ENCODE measurements around the gene SETBP1. TPM values are rescaled to one million over a fixed set of nuclear protein-coding genes. Genes with fewer than 3 reads are reported as not detected.

The SETBP1 gene
- total RNA-seq, 2 experiments from 2014 or later: 25.2 to 30.3 TPM

DNA sequence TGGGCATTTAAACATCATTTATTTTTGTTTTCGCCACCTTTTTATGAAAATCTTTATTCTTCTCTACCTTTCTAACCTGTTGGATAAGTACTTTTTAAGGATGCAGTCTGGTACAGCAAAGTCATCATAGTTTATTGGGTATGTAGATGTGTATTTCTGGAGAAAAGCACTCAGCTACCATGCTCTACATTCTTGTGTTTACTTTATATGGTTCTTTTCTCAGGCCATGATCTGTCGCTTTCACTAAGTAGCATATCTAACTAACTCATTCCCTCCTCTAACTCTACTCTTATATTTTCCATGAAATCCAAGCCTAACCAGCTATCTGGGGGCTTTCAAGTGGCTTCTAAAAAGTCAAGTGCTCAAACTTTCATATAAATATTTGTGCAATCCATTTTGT lies 25.3 kb upstream of the SETBP1 start:
- ATAC-seq (no peak), DNase-seq (no peak)
- no peaks in the 10 kb centered on the region for H3K9me3 Mint-ChIP-seq (ENCODE audit: low read depth)
- CTCF ChIA-PET: no interaction called here
- peaks cover 34% of the 10 kb centered on the region for H3K27me3 Mint-ChIP-seq
- no peaks in the 10 kb centered on the region for H3K4me1 Mint-ChIP-seq
- H3K4me3 Mint-ChIP-seq: no peak overlapping the region
- no peaks in the 10 kb centered on the region for H3K36me3 Mint-ChIP-seq
- no peak overlapping the region for H3K27ac Mint-ChIP-seq

DNA sequence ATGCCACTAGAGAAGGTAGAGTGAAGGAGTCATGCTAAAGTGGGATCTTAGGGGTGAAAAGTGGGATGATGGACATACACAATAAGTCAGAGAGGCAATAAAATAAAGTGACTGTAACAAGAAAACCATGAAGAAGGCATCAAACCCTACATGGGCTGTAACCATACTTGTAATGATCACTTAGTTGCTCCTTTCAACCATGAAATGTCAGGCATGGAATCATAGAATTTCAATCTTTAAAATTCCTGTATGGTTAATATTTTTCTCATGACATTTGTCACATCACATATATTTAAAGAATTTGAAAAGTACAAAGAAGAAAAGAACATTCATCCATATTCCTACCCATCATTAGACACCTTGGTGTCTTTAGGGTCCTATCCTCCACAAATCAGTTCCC lies 20.9 kb upstream of the SETBP1 start:
- H3K27me3 Mint-ChIP-seq: peaks cover 32% of the 10 kb centered on the region
- no peaks in the 10 kb centered on the region for H3K36me3 Mint-ChIP-seq
- no peaks in the 10 kb centered on the region for H3K9me3 Mint-ChIP-seq (ENCODE audit: low read depth)
- CTCF ChIA-PET: no interaction called here
- H3K4me1 Mint-ChIP-seq: no peaks in the 10 kb centered on the region
- no peak overlapping the region for H3K27ac Mint-ChIP-seq
- ATAC-seq: no peak
- DNase-seq: no peak
- no peak overlapping the region for H3K4me3 Mint-ChIP-seq

DNA sequence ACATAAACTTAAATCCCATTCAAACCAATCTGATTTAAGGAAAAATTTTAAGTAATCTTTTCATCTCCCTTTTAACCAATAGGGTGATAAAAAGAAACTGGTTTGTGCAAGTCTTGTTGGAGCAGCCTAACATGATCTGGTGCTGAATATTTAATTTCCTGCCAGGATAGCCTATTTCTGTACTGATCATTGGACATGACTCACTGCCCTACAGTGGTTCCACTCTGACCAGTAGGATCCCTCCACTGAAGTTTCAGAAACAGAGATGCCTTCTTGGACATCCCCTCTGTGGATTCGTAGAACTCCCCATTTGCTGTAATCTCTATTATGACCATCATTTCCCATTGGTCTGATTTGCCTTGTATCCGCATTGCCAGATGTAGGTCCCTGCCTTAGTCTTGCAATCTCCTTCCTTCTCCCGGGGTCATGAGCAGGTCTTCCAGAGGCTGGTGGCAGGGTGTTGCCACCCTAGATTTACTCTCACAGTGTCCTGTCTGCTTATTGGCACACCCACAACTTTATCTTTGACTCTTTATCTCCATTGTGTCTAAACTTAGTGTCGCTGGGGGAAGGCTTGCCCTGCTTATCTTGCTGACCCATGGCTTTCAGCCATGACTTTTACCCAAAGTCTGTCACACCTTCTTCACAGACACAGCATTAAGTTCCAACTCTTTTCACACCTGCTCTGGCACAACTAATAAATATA lies 12.3 kb upstream of the SETBP1 start:
- Mint-ChIP-seq H3K9me3 (ENCODE audit: low read depth) (no peaks in the 10 kb centered on the region), H3K27ac (no peak overlapping the region), H3K4me1 (no peaks in the 10 kb centered on the region), H3K4me3 (no peak overlapping the region), H3K36me3 (no peaks in the 10 kb centered on the region), H3K27me3 (peaks cover 38% of the 10 kb centered on the region)
- CTCF ChIA-PET: no interaction called here
- DNase-seq (no peak), ATAC-seq (no peak)

DNA sequence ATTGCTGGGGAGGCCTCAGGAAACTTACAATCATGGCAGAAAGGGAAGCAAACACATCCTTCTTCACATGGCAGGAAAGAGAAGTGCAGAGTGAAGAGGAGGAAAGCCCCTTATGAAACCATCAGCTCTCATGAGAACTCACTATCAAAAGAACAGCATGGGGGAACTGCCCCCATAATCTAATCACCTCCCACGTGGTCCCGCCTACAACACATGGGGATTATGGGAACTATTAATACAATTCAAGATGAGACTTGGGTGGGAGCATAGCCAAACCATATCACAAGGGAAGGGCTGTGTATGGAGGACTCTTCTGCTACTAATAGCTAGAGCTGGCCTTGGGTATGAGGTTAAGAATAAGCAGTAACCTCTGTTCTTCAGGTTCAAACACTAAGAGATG lies 8.8 kb upstream of the SETBP1 start:
- H3K4me3 Mint-ChIP-seq: no peak overlapping the region
- H3K36me3 Mint-ChIP-seq: no peaks in the 10 kb centered on the region
- H3K9me3 Mint-ChIP-seq (ENCODE audit: low read depth): no peaks in the 10 kb centered on the region
- H3K27ac Mint-ChIP-seq: no peak overlapping the region
- ATAC-seq: no peak
- H3K27me3 Mint-ChIP-seq: peaks cover 31% of the 10 kb centered on the region
- CTCF ChIA-PET: interaction anchor here (1.0 kb wide), 1 partner anchor 541 kb away, joined by 4 read pairs; no protein-coding TSS in a partner anchor
- DNase-seq: no peak
- H3K4me1 Mint-ChIP-seq: no peaks in the 10 kb centered on the region

DNA sequence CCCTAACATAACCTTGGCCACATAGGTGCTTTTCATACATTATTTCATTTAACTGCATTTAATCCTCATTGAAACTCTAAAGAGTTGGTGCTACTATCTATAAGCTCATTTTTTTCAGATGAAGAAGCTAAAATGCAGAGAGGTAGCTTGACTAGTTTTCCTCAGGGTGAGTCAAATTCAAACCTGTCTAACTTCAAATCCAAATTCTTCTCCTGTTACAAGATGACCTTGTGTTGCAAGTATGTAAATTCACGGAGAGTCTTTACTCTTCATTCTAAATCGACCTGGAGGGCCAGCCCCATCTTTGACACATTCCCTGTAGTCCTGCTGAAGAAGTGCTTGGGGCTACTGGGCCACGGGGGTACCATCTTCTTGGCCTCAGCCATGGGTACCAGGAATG lies 8.2 kb upstream of the SETBP1 start:
- Mint-ChIP-seq H3K4me3 (no peak overlapping the region), H3K9me3 (ENCODE audit: low read depth) (no peaks in the 10 kb centered on the region), H3K27me3 (peaks cover 29% of the 10 kb centered on the region), H3K4me1 (peaks cover 1% of the 10 kb centered on the region), H3K27ac (no peak overlapping the region), H3K36me3 (no peaks in the 10 kb centered on the region)
- no peak for DNase-seq
- CTCF ChIA-PET: no interaction called here
- no peak for ATAC-seq

DNA sequence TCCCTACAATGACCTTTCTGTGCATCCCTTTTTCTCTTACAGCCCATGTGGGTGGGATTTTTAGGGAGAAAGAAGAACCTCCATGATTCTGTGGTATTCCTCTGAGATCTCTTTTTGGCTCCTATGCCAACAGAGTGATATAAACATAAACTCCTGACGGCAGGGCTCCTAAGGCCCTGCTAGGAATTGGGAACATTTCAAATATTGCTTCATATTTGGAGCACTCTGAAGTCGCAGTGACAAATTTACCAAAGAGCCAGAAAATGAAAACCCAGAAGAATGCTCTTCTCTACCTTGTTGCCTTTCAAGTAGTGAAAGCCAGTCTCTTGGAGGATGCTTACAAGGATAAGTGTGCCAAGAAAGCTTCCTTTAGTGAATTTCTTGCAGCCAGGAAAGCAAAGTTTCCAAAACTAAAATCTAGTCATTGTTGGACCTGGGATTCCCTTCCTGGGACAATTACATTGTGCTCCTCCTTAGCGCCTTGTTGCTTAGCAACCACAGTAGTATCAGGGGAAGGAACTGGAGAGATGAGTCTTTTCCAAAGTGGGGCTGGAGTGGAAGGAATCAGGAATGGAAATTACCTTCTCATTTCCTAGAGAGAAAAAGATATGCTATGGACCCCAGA lies 7.3 kb upstream of the SETBP1 start:
- Mint-ChIP-seq H3K4me3 (no peak overlapping the region), H3K36me3 (no peaks in the 10 kb centered on the region), H3K9me3 (ENCODE audit: low read depth) (no peaks in the 10 kb centered on the region), H3K27ac (no peak overlapping the region), H3K4me1 (peaks cover 8% of the 10 kb centered on the region), H3K27me3 (peaks cover 26% of the 10 kb centered on the region)
- ATAC-seq (no peak), DNase-seq (no peak)
- CTCF ChIA-PET: interaction anchor here (1.3 kb wide), 1 partner anchor 21 kb away, joined by 3 read pairs; no protein-coding TSS in a partner anchor

DNA sequence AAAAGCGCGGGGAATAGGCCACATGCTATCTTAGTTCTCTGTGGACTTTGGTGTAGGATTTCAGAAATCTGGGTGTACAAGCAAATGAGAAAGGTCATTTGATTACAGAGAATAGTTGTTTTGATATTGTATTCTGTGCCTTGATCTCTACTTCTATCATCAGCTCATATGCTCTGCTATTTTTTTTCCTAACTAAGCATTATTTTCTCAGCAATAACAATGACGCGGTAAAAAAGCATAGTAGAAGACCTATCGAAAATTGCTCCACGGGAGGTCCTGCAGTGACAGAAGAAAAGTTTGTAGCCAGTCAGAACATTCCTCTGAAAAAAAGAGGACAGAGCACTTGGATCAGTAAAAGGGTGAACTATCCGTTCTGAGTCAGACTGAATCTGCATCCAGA lies 2.8 kb upstream of the SETBP1 start:
- no peak overlapping the region for H3K4me3 Mint-ChIP-seq
- H3K36me3 Mint-ChIP-seq: peaks cover 3% of the 10 kb centered on the region
- peaks cover 18% of the 10 kb centered on the region for H3K27me3 Mint-ChIP-seq
- DNase-seq: no peak
- peaks cover 18% of the 10 kb centered on the region for H3K4me1 Mint-ChIP-seq
- no peaks in the 10 kb centered on the region for H3K9me3 Mint-ChIP-seq (ENCODE audit: low read depth)
- H3K27ac Mint-ChIP-seq: no peak overlapping the region
- CTCF ChIA-PET: interaction anchor here (1.7 to 2.7 kb wide), 2 partner anchors 52 to 535 kb away, joined by 9 to 12 read pairs; no protein-coding TSS in a partner anchor
- no peak for ATAC-seq

DNA sequence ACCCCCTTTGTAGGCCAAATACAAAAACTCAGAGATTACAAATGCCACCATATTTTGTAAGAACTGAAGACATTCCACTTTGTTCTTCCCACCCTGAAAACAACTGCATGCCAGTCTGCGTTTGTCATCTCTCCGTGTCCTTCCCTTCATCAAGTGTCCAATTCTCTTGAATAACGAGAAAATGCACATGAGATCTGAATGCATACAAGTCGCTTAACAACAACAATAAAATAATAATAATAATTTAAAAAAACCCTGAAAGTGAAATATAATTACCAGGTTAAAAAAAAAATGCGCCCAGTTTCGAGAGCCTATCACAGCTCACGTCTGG lies 2.0 kb upstream of the SETBP1 start:
- peak overlapping the region; percentile 54 for H3K27ac Mint-ChIP-seq
- H3K27me3 Mint-ChIP-seq: peaks cover 14% of the 10 kb centered on the region
- DNase-seq (no peak), ATAC-seq (no peak)
- CTCF ChIA-PET: interaction anchor here (0.8 to 2.7 kb wide), 16 partner anchors 8 to 549 kb away, joined by 3 to 12 read pairs (median 5); no protein-coding TSS in a partner anchor
- H3K9me3 Mint-ChIP-seq (ENCODE audit: low read depth): no peaks in the 10 kb centered on the region
- H3K36me3 Mint-ChIP-seq: peaks cover 4% of the 10 kb centered on the region
- peaks cover 18% of the 10 kb centered on the region for H3K4me1 Mint-ChIP-seq
- H3K4me3 Mint-ChIP-seq: no peak overlapping the region

DNA sequence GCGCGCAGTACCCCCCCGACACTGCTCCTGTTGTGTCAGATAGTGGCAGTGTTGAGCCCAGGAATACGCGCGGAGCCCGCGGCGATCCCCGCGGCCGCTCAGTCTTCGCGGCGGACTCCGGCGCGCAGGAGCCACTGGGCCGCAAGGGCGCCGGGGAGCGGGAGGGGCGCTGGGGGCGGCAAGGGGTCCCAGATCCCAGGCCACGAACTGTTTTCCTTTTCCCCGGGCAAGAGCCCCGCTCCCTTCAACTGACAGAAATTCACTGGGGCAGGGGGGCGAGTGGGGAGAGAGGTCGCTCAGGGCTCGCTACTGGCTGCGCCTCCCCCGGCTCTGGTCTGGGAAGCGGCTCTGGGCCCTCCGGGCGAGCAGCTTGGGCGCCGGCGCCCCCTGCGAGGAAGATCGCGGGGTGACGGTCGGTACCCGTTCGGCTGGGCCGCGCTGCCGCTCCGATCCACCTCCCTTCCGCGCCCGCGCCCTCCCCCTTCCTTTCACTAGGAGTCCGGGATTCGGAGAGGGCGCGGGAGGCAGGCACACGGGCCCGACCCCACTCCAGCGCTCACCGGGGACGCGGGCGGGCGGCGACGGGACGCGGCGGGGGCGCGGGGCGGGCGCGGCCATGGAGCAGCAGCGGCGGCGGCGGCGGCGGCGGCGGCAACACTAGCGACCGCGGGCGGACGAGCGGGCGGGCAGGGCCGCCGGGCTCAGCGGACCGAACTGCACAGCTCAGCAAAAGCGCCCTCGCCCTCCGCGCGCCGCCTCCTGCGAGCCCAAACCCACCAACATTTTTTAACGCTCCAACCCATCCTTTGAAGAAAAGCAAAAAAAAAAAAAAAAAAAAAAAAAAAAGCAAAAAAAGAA lies 1.4 kb upstream of the SETBP1 start:
- ATAC-seq (peak; percentile 92), DNase-seq (peak; percentile 89)
- Mint-ChIP-seq H3K27me3 (peaks cover 9% of the 10 kb centered on the region), H3K27ac (peak overlapping the region; percentile 54), H3K4me3 (no peak overlapping the region), H3K36me3 (peaks cover 9% of the 10 kb centered on the region), H3K4me1 (peaks cover 18% of the 10 kb centered on the region), H3K9me3 (ENCODE audit: low read depth) (no peaks in the 10 kb centered on the region)
- CTCF ChIA-PET: interaction anchor here (0.8 to 2.7 kb wide), 19 partner anchors 8 to 549 kb away, joined by 3 to 12 read pairs (median 5); no protein-coding TSS in a partner anchor

DNA sequence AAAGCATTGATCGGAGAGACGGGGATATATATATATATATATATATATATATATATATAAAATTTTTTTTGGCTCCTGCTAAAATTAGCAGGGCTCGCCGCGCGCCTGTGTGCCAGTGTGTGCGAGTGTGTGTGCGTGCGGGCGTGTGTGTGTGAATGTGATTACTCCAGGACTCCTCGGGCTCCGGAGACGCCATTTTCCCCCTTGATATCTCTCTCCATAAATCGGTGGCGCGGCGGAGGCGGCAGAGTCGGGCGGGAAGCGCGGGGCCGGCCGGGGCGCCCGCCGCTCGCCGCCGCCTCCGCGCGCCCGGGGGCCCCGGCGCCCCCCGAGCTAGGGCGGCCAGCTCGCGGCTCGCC lies 795 bp upstream of the SETBP1 start:
- DNase-seq (peak; percentile 65), ATAC-seq (peak; percentile 13)
- CTCF ChIA-PET: interaction anchor here (1.3 to 2.7 kb wide), 9 partner anchors 10 to 293 kb away, joined by 4 to 12 read pairs (median 5); no protein-coding TSS in a partner anchor
- Mint-ChIP-seq H3K9me3 (ENCODE audit: low read depth) (no peaks in the 10 kb centered on the region), H3K27ac (peak overlapping the region; percentile 84), H3K4me3 (no peak overlapping the region), H3K36me3 (peaks cover 9% of the 10 kb centered on the region), H3K4me1 (peaks cover 18% of the 10 kb centered on the region), H3K27me3 (peaks cover 9% of the 10 kb centered on the region)

DNA sequence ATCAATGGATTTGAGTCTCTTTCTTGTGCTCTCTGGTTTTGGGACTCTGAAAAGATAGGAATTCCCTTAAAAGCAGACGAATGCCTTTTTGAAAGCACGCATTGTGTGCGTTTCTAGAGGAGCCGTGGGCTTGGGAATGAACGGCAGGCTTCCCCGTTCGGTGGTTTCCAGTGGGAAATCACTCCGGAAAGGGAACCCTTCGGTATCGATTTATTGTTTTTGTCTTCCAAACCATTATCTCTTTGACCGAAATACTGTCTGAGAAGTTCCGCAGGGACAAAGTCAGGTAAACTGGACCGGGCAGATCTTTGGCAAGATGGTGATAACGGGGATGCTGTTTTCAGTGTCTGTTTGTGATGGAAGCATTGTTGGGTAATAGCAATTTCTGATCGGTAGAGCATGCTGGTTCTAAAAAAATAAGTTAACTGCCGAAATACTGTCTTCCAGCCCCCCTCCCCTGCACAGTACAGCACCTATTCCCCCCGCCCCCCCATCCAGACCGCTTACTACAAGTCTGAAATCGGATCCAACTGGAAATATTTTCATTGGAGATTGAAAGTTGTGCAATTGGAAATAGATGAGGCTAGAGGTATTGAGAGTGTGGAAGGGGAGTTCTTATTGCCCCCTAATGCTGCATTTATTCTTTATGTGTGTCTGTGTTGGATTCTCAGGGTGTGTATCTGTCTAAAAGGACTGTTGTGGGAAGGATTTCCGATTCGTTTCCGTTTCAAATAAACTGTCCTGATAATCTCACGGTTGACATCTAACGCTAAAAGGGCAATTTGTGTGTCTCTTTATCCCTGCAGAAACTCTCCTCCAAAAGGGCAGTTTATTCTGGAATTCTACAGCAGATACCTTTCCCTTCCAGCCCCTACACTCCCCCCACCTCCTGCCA lies 635 bp downstream of the SETBP1 start:
- Mint-ChIP-seq H3K9me3 (ENCODE audit: low read depth) (no peaks in the 10 kb centered on the region), H3K4me1 (peaks cover 24% of the 10 kb centered on the region), H3K27ac (peak overlapping the region; percentile 86), H3K27me3 (peaks cover 9% of the 10 kb centered on the region), H3K4me3 (no peak overlapping the region), H3K36me3 (peaks cover 9% of the 10 kb centered on the region)
- CTCF ChIA-PET: interaction anchor here (0.8 to 2.2 kb wide), 4 partner anchors 8 to 212 kb away, joined by 3 to 8 read pairs (median 4); no protein-coding TSS in a partner anchor
- DNase-seq (no peak), ATAC-seq (no peak)

DNA sequence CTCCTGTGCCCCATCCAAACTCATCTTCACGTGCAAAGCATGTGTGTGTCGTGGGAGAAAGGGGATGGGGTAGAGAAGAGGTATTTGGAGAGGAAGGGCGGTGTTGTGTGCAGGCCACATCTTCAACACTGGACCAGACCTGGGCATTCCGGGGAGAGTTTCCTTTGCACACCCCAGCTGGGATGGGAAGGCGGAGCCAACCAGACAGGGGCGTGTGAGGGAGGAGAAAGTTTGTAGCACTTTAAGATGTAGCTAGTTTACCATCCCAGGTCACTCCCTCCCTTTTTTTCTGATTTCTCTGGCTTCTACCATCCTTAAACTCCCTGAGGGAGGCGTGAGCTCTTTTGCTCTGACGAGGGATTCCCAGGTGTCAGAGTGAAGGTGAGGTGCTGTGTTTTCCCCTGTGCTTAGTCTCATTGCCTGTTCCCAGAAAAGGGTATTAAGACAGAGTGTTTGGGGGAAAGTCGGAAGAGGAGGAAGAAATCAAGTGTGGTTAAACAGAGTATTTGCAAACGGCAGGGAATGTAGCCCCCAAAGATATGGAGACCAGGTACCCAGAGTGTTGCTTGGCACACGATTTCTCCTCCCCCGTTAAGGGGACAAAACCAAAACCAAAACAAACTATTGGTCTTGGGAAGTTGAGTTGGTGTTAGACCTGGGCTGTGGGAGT lies 1.6 kb downstream of the SETBP1 start:
- no peak overlapping the region for H3K27ac Mint-ChIP-seq
- H3K36me3 Mint-ChIP-seq: peaks cover 9% of the 10 kb centered on the region
- ATAC-seq: no peak
- no peak for DNase-seq
- no peak overlapping the region for H3K4me3 Mint-ChIP-seq
- H3K4me1 Mint-ChIP-seq: peaks cover 32% of the 10 kb centered on the region
- H3K27me3 Mint-ChIP-seq: peaks cover 9% of the 10 kb centered on the region
- CTCF ChIA-PET: interaction anchor here (1.0 to 1.6 kb wide), 4 partner anchors 9 to 531 kb away, joined by 3 to 6 read pairs (median 3); no protein-coding TSS in a partner anchor
- no peaks in the 10 kb centered on the region for H3K9me3 Mint-ChIP-seq (ENCODE audit: low read depth)

Measured in activated CD8-positive, alpha-beta memory T cell treated with anti-CD3 and anti-CD28 coated beads, Interleukin-2, amount 10 ng/mL, durations not matched to agents 7 days and 5 days (primary cell).